ENCODE measurements around the gene NCLN. TPM values are rescaled to one million over a fixed set of nuclear protein-coding genes. Genes with fewer than 3 reads are reported as not detected.
"Not testable (repeated sequence)": the region's sequence is repeated elsewhere in the genome, so short reads cannot be mapped to it uniquely, and the experiment has no call there.

Gene NCLN
- total RNA-seq, 3 donors from 2014 or later = 169 to 200 (median 177) TPM

DNA sequence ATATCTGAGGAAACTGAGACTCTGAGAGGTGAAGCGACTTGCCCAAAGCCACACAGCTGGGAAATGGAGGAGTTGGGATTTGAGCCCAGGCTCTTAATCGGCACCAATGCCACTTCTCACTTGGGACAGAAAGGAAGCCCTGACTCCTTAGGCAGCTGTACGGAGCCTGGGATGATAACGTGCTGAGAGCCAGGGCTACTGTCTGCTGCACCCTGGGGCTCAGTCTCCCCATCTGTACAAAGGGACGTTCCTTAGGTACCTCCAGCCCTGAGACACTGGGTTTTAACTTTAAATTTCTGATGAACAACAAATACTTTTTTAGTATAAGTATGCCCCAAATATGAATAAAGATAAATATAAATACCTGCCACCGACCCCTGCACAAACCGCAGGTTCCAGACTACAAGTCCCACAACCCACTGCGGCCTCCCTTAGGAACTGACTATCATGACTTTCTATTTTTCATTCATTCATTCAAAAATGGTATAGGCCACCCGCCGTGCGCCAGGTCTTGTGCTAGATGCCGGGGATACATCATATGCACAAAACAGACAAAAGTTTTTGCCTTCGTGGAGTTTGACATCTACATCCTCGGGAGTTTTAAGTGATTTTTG lies 776 bp upstream of the NCLN start:
- H3K9me3 Mint-ChIP-seq = no peaks in the 10 kb centered on the region
- peak; percentile 36 to 41 for ATAC-seq
- H3K27me3 Mint-ChIP-seq (ENCODE audit: low read depth) = no peaks in the 10 kb centered on the region
- no peak for DNase-seq
- peaks cover 5% of the 10 kb centered on the region for H3K36me3 Mint-ChIP-seq (ENCODE audit: insufficient read depth)
- H3K4me1 Mint-ChIP-seq (ENCODE audit: low read depth) = peaks cover 64% of the 10 kb centered on the region
- H3K4me3 Mint-ChIP-seq = peak overlapping the region; percentile 91

DNA sequence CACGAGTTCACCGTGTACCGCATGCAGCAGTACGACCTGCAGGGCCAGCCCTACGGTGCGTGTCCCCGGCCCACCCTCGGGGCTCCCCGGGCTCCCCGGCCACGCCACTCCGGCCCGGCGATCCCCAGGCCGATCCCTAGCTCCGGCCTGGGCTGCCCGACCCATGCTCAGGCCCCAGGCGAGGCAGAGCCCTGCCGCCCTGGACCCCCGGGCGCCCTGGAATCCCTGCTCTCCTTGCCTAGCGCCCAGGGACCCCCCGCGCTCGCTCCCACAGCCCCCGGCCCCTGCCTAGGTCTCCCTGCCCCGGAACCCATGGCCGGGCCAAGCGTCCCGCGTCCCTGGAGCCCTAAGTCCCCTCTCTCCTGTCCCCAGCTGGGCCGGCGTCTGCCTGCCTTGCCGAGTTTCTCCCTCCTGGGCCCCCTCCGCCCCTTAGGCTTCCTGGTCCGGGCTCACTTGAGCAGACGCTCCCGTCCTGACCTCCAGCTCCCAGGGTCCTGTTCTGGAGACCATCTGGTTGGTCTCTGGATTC lies 494 bp downstream of the NCLN start:
- no peaks in the 10 kb centered on the region for H3K9me3 Mint-ChIP-seq
- H3K27me3 Mint-ChIP-seq (ENCODE audit: low read depth) = no peaks in the 10 kb centered on the region
- ATAC-seq = peak; percentile 47 to 49
- peaks cover 10% of the 10 kb centered on the region for H3K36me3 Mint-ChIP-seq (ENCODE audit: insufficient read depth)
- H3K4me1 Mint-ChIP-seq (ENCODE audit: low read depth) = peaks cover 65% of the 10 kb centered on the region
- peak overlapping the region; percentile 91 for H3K4me3 Mint-ChIP-seq
- no peak for DNase-seq

DNA sequence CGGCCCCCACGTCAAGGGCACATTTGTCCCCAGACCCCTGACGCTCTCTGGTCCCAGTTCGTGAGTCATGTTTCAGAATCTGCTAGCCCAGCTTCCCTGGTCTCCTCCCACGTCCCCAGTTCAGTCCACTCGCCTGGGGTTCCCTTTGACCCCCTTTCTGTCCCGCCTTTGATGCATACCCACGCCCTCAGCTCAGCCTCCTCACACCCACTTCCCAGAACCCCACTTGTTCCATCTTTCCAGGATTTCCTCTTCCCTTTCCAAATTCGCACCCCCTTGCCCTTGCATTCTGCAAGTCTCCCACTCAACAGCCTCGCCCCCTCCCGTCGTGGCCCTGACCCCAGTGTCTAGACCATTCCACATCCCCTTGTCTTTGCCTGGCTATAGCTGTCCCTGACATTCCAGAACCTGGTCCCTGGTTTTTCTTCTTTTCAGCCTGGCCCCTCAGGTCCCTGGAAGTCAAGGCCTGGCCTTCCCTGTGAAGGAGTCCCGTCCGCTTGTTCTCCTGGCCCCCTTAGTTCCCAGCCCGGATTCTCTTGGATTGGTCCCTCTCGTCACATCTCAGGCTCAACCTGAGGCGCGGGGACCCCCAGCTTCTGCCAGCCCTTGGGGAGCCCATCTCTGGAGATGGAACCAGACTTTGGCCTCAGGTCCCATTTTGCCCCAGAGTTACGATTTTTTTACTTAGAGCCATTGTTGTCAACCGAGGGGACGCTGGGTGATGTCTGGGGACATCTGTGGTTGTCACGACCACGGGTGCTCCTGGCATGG lies 1.3 kb downstream of the NCLN start:
- Mint-ChIP-seq H3K4me3 (peak overlapping the region; percentile 91), H3K4me1 (ENCODE audit: low read depth) (peaks cover 60% of the 10 kb centered on the region), H3K9me3 (no peaks in the 10 kb centered on the region), H3K36me3 (ENCODE audit: insufficient read depth) (peaks cover 10% of the 10 kb centered on the region), H3K27me3 (ENCODE audit: low read depth) (no peaks in the 10 kb centered on the region)
- no peak for DNase-seq
- no peak for ATAC-seq

GRCh38 chr19:3187662-3188511 lies 2.2 kb downstream of the NCLN start:
- no peaks in the 10 kb centered on the region for H3K9me3 Mint-ChIP-seq

GRCh38 chr19:3188627-3189596 lies 3.2 kb downstream of the NCLN start:
- no peaks in the 10 kb centered on the region for H3K27me3 Mint-ChIP-seq (ENCODE audit: low read depth)
- peaks cover 47% of the 10 kb centered on the region for H3K4me1 Mint-ChIP-seq (ENCODE audit: low read depth)
- no peak for DNase-seq
- H3K36me3 Mint-ChIP-seq (ENCODE audit: insufficient read depth) = peaks cover 13% of the 10 kb centered on the region
- H3K4me3 Mint-ChIP-seq = peak overlapping the region; percentile 91
- ATAC-seq = no peak
- H3K9me3 Mint-ChIP-seq = no peaks in the 10 kb centered on the region

More at GRCh38 chr19:3187662-3188511, 2.2 kb downstream of the NCLN start:
- ATAC-seq = no peak
- Mint-ChIP-seq H3K4me3 (peak overlapping the region; percentile 91), H3K27me3 (ENCODE audit: low read depth) (no peaks in the 10 kb centered on the region), H3K4me1 (ENCODE audit: low read depth) (peaks cover 55% of the 10 kb centered on the region), H3K36me3 (ENCODE audit: insufficient read depth) (peaks cover 10% of the 10 kb centered on the region)
- DNase-seq = no peak

GRCh38 chr19:3189702-3190469 lies 4.2 kb downstream of the NCLN start:
- no peaks in the 10 kb centered on the region for H3K27me3 Mint-ChIP-seq (ENCODE audit: low read depth)
- ATAC-seq = no peak
- peaks cover 38% of the 10 kb centered on the region for H3K4me1 Mint-ChIP-seq (ENCODE audit: low read depth)
- peak overlapping the region; percentile 91 for H3K4me3 Mint-ChIP-seq
- no peak for DNase-seq
- peaks cover 18% of the 10 kb centered on the region for H3K36me3 Mint-ChIP-seq (ENCODE audit: insufficient read depth)
- H3K9me3 Mint-ChIP-seq = no peaks in the 10 kb centered on the region

GRCh38 chr19:3190470-3190770 lies 4.7 kb downstream of the NCLN start:
- DNase-seq (no peak), ATAC-seq (no peak)
- Mint-ChIP-seq H3K4me1 (ENCODE audit: low read depth) (peaks cover 33% of the 10 kb centered on the region), H3K27me3 (ENCODE audit: low read depth) (no peaks in the 10 kb centered on the region), H3K36me3 (ENCODE audit: insufficient read depth) (peaks cover 18% of the 10 kb centered on the region), H3K4me3 (no peak overlapping the region), H3K9me3 (no peaks in the 10 kb centered on the region)

GRCh38 chr19:3190921-3191805 lies 5.4 kb downstream of the NCLN start:
- Mint-ChIP-seq H3K4me1 (ENCODE audit: low read depth) (peaks cover 33% of the 10 kb centered on the region), H3K36me3 (ENCODE audit: insufficient read depth) (peaks cover 18% of the 10 kb centered on the region), H3K27me3 (ENCODE audit: low read depth) (no peaks in the 10 kb centered on the region), H3K4me3 (no peak overlapping the region), H3K9me3 (no peaks in the 10 kb centered on the region)
- DNase-seq (no peak), ATAC-seq (no peak)

DNA sequence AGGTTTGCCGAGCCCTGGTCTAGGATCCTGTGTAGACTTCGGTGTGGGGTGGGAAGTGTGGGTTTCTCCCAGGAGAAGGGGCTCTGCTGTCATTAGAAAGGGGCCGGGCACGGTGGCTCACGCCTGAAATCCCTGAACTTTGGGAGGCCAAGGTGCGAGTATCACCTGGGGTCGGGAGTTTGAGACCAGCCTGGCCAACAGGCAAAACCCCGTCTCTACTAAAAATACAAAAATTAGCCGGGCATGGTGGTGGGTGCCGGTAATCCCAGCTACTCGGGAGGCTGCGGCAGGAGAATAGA lies 6.0 kb downstream of the NCLN start:
- not testable (repeated sequence) for H3K9me3 Mint-ChIP-seq; H3K4me3 Mint-ChIP-seq; ATAC-seq; H3K27me3 Mint-ChIP-seq (ENCODE audit: low read depth); DNase-seq
- Mint-ChIP-seq H3K36me3 (ENCODE audit: insufficient read depth) (peaks cover 18% of the 10 kb centered on the region), H3K4me1 (ENCODE audit: low read depth) (peaks cover 30% of the 10 kb centered on the region)

- ATAC-seq (no peak), DNase-seq (no peak)
- Mint-ChIP-seq H3K9me3 (no peaks in the 10 kb centered on the region), H3K36me3 (ENCODE audit: insufficient read depth) (peaks cover 16% of the 10 kb centered on the region), H3K4me1 (ENCODE audit: low read depth) (peaks cover 25% of the 10 kb centered on the region), H3K27me3 (ENCODE audit: low read depth) (no peaks in the 10 kb centered on the region), H3K4me3 (no peak overlapping the region)
Measured at GRCh38 chr19:3192228-3192635, 6.5 kb downstream of the NCLN start.

DNA sequence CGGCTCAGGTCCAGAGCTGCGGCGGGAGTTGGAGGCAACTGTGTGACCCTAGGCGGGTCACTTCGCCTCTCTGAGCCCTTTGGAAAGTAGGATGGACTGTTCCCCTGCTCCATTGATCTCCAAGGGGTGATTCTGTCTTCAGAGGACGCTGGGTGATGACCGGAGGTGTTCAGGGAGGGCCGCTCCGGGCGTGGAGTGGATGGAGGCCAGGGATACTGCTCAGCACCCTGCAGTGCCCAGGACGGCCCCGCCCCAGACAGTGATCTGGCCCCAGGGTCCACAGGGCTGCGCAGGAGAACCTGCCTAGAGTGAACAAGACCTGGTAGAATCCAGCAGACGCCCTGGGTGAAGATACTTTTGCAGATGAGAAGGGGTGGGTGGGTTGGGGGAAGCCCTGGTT lies 7.0 kb downstream of the NCLN start:
- DNase-seq (no peak), ATAC-seq (no peak)
- Mint-ChIP-seq H3K4me3 (no peak overlapping the region), H3K9me3 (no peaks in the 10 kb centered on the region), H3K4me1 (ENCODE audit: low read depth) (peaks cover 21% of the 10 kb centered on the region), H3K36me3 (ENCODE audit: insufficient read depth) (peaks cover 16% of the 10 kb centered on the region), H3K27me3 (ENCODE audit: low read depth) (no peaks in the 10 kb centered on the region)

- Mint-ChIP-seq H3K9me3 (no peaks in the 10 kb centered on the region), H3K4me1 (ENCODE audit: low read depth) (peaks cover 13% of the 10 kb centered on the region), H3K4me3 (no peak overlapping the region), H3K36me3 (ENCODE audit: insufficient read depth) (peaks cover 12% of the 10 kb centered on the region), H3K27me3 (ENCODE audit: low read depth) (no peaks in the 10 kb centered on the region)
- DNase-seq (no peak), ATAC-seq (no peak)
Measured at GRCh38 chr19:3193256-3194105, 7.8 kb downstream of the NCLN start.
